B cell (primary cell): ENCODE results near the gene SEC61A1. TPM values are rescaled to one million over a fixed set of nuclear protein-coding genes. Genes with fewer than 3 reads are reported as not detected.

Experiments
- ATAC-seq: fragments of 200-7000 bp; cut with Tn5 transposase; one replicate; pipeline ENCODE4 v1.10.0; 2021; ENCODE audit warnings: low read depth, mild to moderate bottlenecking, moderate number of reproducible peaks, moderate library complexity
- CTCF ChIA-PET: fragments of 350-600 bp; sonication (Branson Sonifier 250); formaldehyde crosslinking; loops from one replicate; lab custom pipeline; 2021; ENCODE audit warnings: antibody characterized with exemption, inconsistent platforms; lab: Charles Lee
- POLR2A ChIA-PET: fragments of 350-600 bp; sonication (Branson Sonifier 250); formaldehyde crosslinking; loops from one replicate; lab custom pipeline; 2021; ENCODE audit warnings: antibody characterized with exemption; lab: Charles Lee
- DNase-seq: peaks from one replicate; pipeline ENCODE4 v3.0.0; 2013
- H2AFZ ChIP-seq: 2 replicates; pipeline ENCODE4 v1.6.1; 2012; ENCODE audit warnings: mild to moderate bottlenecking, low read depth, low read length; ENCODE audit not compliant: insufficient read depth, poor library complexity, severe bottlenecking
- H3K27ac ChIP-seq, 2 donors: 1 replicate in 1 of 2; 2 replicates in 1 of 2; pipeline ENCODE4 v1.5.1; 2012 to 2013; ENCODE audit warnings: low read length in 2 of 2, mild to moderate bottlenecking in 2 of 2, moderate library complexity in 1 of 2
- H3K27me3 ChIP-seq, 4 experiments: fragments of 200-600 bp in 1 of 4; sonication (generic) in 1 of 4; replicated peaks in 1 of 4; 1 replicate in 2 of 4; 2 replicates in 2 of 4; pipeline versions ENCODE4 v1.6.1 to v1.7.0; 2013 to 2016; ENCODE audit warnings: low read length in 3 of 4, mild to moderate bottlenecking in 2 of 4, mixed read lengths in 1 of 4, moderate library complexity in 1 of 4; ENCODE audit not compliant: insufficient read depth in 4 of 4, control insufficient read depth in 3 of 4; ENCODE audit errors: control extremely low read depth in 1 of 4
- H3K36me3 ChIP-seq, 2 experiments: replicated peaks in 1 of 2; 1 replicate in 1 of 2; 2 replicates in 1 of 2; pipeline versions ENCODE4 v1.6.1 to v1.7.1; 2013; ENCODE audit warnings: low read length in 1 of 2; ENCODE audit not compliant: insufficient read depth in 2 of 2, control insufficient read depth in 1 of 2; ENCODE audit errors: control extremely low read depth in 1 of 2, extremely low read depth in 1 of 2
- H3K4me1 ChIP-seq, 2 donors: fragments of 200-600 bp in 1 of 2; sonication (generic) in 1 of 2; 1 replicate in 1 of 2; 2 replicates in 1 of 2; pipeline versions ENCODE4 v1.5.1 to v1.6.1; 2013 to 2017; ENCODE audit warnings: low read length in 2 of 2; ENCODE audit not compliant: control insufficient read depth in 2 of 2, insufficient read depth in 2 of 2
- H3K4me2 ChIP-seq: replicated peaks from 2 replicates; pipeline ENCODE3; 2012; ENCODE audit warnings: mild to moderate bottlenecking, low read depth, low read length; ENCODE audit not compliant: poor library complexity, severe bottlenecking
- H3K4me3 ChIP-seq, 5 experiments: fragments of 200-600 bp in 1 of 5; sonication (generic) in 1 of 5; 1 replicate in 3 of 5; 2 replicates in 2 of 5; pipeline versions ENCODE4 v1.5.1 to v1.7.0; 2011 to 2016; ENCODE audit warnings: low read length in 4 of 5, mild to moderate bottlenecking in 4 of 5, low read depth in 2 of 5, control low read depth in 1 of 5, moderate library complexity in 1 of 5; ENCODE audit not compliant: insufficient read depth in 1 of 5; ENCODE audit errors: control extremely low read depth in 1 of 5, extremely low read depth in 1 of 5
- H3K79me2 ChIP-seq: fragments of 200-600 bp; sonication (generic); one replicate; pipeline ENCODE4 v1.6.0; 2016; ENCODE audit warnings: low read length; ENCODE audit not compliant: control insufficient read depth, insufficient read depth
- H3K9ac ChIP-seq: fragments of 200-600 bp; sonication (generic); 2 replicates; pipeline ENCODE4 v1.6.1; 2017; ENCODE audit warnings: mild to moderate bottlenecking, low read length, moderate library complexity
- H3K9me3 ChIP-seq, 3 donors: one replicate each; pipeline versions ENCODE4 v1.6.1 to v1.7.1; 2013; ENCODE audit warnings: low read length in 2 of 3; ENCODE audit not compliant: control insufficient read depth in 2 of 3, insufficient read depth in 1 of 3; ENCODE audit errors: control extremely low read depth in 1 of 3
- H4K20me1 ChIP-seq: 2 replicates; pipeline ENCODE4 v1.6.0; 2012; ENCODE audit warnings: mild to moderate bottlenecking, low read length; ENCODE audit not compliant: insufficient read depth, control insufficient read depth, poor library complexity, severe bottlenecking
- H3K27ac Mint-ChIP-seq: one replicate; pipeline ENCODE4 v1.8.0; 2021; ENCODE audit warnings: mixed read lengths
- H3K27me3 Mint-ChIP-seq: one replicate; pipeline ENCODE4 v1.8.0; 2021; ENCODE audit warnings: mixed read lengths
- H3K4me1 Mint-ChIP-seq: one replicate; pipeline ENCODE4 v1.8.0; 2021; ENCODE audit warnings: mixed read lengths
- H3K4me3 Mint-ChIP-seq: one replicate; pipeline ENCODE4 v1.8.0; 2021; ENCODE audit warnings: mixed read lengths
- H3K9me3 Mint-ChIP-seq: one replicate; pipeline ENCODE4 v1.8.0; 2022; ENCODE audit warnings: mixed read lengths; ENCODE audit not compliant: insufficient read depth
- CTCF ChIP-seq: fragments of 200-600 bp; IDR thresholded peaks from one replicate; pipeline ENCODE4 v1.8.0; 2022; ENCODE audit warnings: antibody characterized with exemption, mild to moderate bottlenecking
- EZH2 ChIP-seq: IDR thresholded peaks from 2 replicates; pipeline ENCODE4 v1.6.1; 2012; ENCODE audit warnings: borderline replicate concordance, low read depth, mild to moderate bottlenecking, moderate library complexity, low read length; ENCODE audit not compliant: insufficient read depth, poor library complexity, severe bottlenecking
- WGBS: methylation state at CpG from one replicate; pipeline ENCODE4 v1.1.5; 2013; ENCODE audit warnings: missing lambda C conversion rate; ENCODE audit not compliant: insufficient coverage; 5-methylcytosine and 5-hydroxymethylcytosine counted together
- intact Hi-C: fragments of 100-400 bp; cut with micrococcal nuclease; formaldehyde crosslinking; loops from one replicate; pipeline ENCODE4 v1.10.0; 2022
- polyA plus RNA-seq: library from polyadenylated mRNA; depleted of rRNA; stranded (reverse); fragments of >200 nt; gene quantifications from 2 replicates; pipeline ENCODE4 v1.2.3, GENCODE V29; 2012
- total RNA-seq, 2 donors: library from RNA; stranded (reverse); fragments of 120-200 nt in 1 of 2; gene quantifications; 1 replicate in 1 of 2; 2 replicates in 1 of 2; pipeline versions ENCODE4 v1.2.3 to v1.2.4, GENCODE V29; 2013 to 2022

The SEC61A1 gene
- total and polyA plus RNA-seq, 2 donors (not counting 1 experiment from before 2014, with no cell fraction given) = 48.4 to 79.4 TPM

GRCh38 chr3:128012050-128012449, 40.2 kb upstream of the SEC61A1 start:
- Histone ChIP-seq H3K27me3 (no peaks in the 10 kb centered on the region), H3K79me2 (no peaks in the 10 kb centered on the region), H3K4me2 (no peak overlapping the region), H2AFZ (no peak overlapping the region), H3K27ac (no peak overlapping the region), H3K9me3 (no peaks in the 10 kb centered on the region), H3K36me3 (no peaks in the 10 kb centered on the region), H3K4me3 (no peak overlapping the region), H3K9ac (no peak overlapping the region), H4K20me1 (no peaks in the 10 kb centered on the region), H3K4me1 (no peaks in the 10 kb centered on the region)
- ChIA-PET POLR2A (no interaction called here), CTCF (no interaction called here)
- ATAC-seq (no peak), DNase-seq (no peak)
- H3K4me3 Mint-ChIP-seq = no peak overlapping the region
- TF ChIP-seq EZH2 (no peak), CTCF (no peak)
- WGBS = 100% methylated on average over 6 of the region's 14 CpGs
- no peaks in the 10 kb centered on the region for H3K4me1 Mint-ChIP-seq
- intact Hi-C loops = no loop called here
- no peak overlapping the region for H3K27ac Mint-ChIP-seq
- H3K9me3 Mint-ChIP-seq = peaks cover 2% of the 10 kb centered on the region
- peaks cover 11% of the 10 kb centered on the region for H3K27me3 Mint-ChIP-seq

GRCh38 chr3:128014548-128014947, 37.7 kb upstream of the SEC61A1 start:
- no peaks in the 10 kb centered on the region for H3K36me3 ChIP-seq
- 71% methylated on average over 1 of the region's 3 CpGs for WGBS
- H3K9me3 Mint-ChIP-seq = peaks cover 2% of the 10 kb centered on the region
- ChIA-PET CTCF (no interaction called here), POLR2A (no interaction called here)
- H3K9me3 ChIP-seq = no peaks in the 10 kb centered on the region
- intact Hi-C loops = no loop called here
- ATAC-seq (no peak), DNase-seq (no peak)
- TF ChIP-seq CTCF (no peak), EZH2 (no peak)
- H3K4me3 Mint-ChIP-seq = no peak overlapping the region
- no peak overlapping the region for H3K27ac Mint-ChIP-seq
- H3K4me1 ChIP-seq = no peaks in the 10 kb centered on the region
- no peak overlapping the region for H3K9ac ChIP-seq
- no peak overlapping the region for H3K27ac ChIP-seq
- H3K4me2 ChIP-seq = no peak overlapping the region
- H3K4me3 ChIP-seq = no peak overlapping the region
- no peaks in the 10 kb centered on the region for H4K20me1 ChIP-seq
- no peaks in the 10 kb centered on the region for H3K4me1 Mint-ChIP-seq
- H3K79me2 ChIP-seq = no peaks in the 10 kb centered on the region
- peaks cover 11% of the 10 kb centered on the region for H3K27me3 Mint-ChIP-seq
- H2AFZ ChIP-seq = no peak overlapping the region
- no peaks in the 10 kb centered on the region for H3K27me3 ChIP-seq
